Testis (tissue), 2 donors: ENCODE results near the gene PRR5L.

ENCODE experiments used
- CTCF ChIP-seq, 3 experiments: fragments of 450-650 bp in 2 of 3; fragments of 200-600 bp in 1 of 3; sonication (generic) in 1 of 3; IDR thresholded peaks; one replicate each; pipeline ENCODE4 v1.5.1; 2016 to 2019; ENCODE audit warnings: antibody characterized with exemption in 3 of 3, mild to moderate bottlenecking in 2 of 3, moderate library complexity in 1 of 3
- POLR2A ChIP-seq: fragments of 450-650 bp; IDR thresholded peaks from one replicate; pipeline ENCODE4 v1.6.1; 2017; ENCODE audit warnings: antibody characterized with exemption, mild to moderate bottlenecking, moderate library complexity

GRCh38 chr11:36485298-36486002 lies 189.4 kb downstream of the PRR5L start:
- TF ChIP-seq CTCF (IDR thresholded peaks at IDR 0.05) (no peak), POLR2A (no peak)
